OCI-LY3 (cell line): ENCODE data around the gene RPS6KC1.

Experiments
- H2AFZ ChIP-seq: fragments of 200-600, 300-600 bp; shearing (Covaris generic); 2 replicates; pipeline ENCODE4 v1.6.0; 2014; ENCODE audit warnings: antibody characterized with exemption, low read depth, low read length
- H3K27ac ChIP-seq: fragments of 200-600, 300-600 bp; sonication (generic); 2 replicates; pipeline ENCODE4 v1.5.1; 2014; ENCODE audit warnings: mild to moderate bottlenecking, low read length, moderate library complexity, mixed read lengths
- H3K27me3 ChIP-seq: fragments of 200-600, 300-600 bp; sonication (generic); 2 replicates; pipeline ENCODE4 v1.6.1; 2014; ENCODE audit warnings: low read depth, low read length, mixed read lengths
- H3K36me3 ChIP-seq: fragments of 200-600, 300-600 bp; sonication (generic); replicated peaks from 2 replicates; pipeline ENCODE3; 2014; ENCODE audit warnings: low read depth, low read length, mixed read lengths
- H3K4me1 ChIP-seq: fragments of 300-600, 200-600 bp; sonication (generic); 2 replicates; pipeline ENCODE4 v1.6.1; 2014; ENCODE audit warnings: low read length, mixed read lengths
- H3K4me2 ChIP-seq: fragments of 200-600, 300-600 bp; sonication (generic); 2 replicates; pipeline ENCODE4 v1.6.1; 2014; ENCODE audit warnings: low read length, mixed read lengths
- H3K4me3 ChIP-seq: fragments of 300-600, 200-600 bp; sonication (generic); 2 replicates; pipeline ENCODE4 v1.5.1; 2014; ENCODE audit warnings: antibody characterized with exemption, mild to moderate bottlenecking, low read length, moderate library complexity
- H3K79me2 ChIP-seq: fragments of 300-600, 200-600 bp; shearing (Covaris generic); 2 replicates; pipeline ENCODE4 v1.6.1; 2014; ENCODE audit warnings: mild to moderate bottlenecking, low read length, mixed read lengths
- H3K9ac ChIP-seq: fragments of 300-600, 200-600 bp; shearing (Covaris generic); 2 replicates; pipeline ENCODE4 v1.6.0; 2014; ENCODE audit warnings: mild to moderate bottlenecking, low read length, moderate library complexity
- H3K9me3 ChIP-seq: fragments of 200-600, 300-600 bp; shearing (Covaris generic); 2 replicates; pipeline ENCODE4 v1.6.1; 2014; ENCODE audit warnings: low read length, mixed read lengths; ENCODE audit not compliant: insufficient read depth
- H4K20me1 ChIP-seq: fragments of 200-600, 300-600 bp; sonication (generic); 2 replicates; pipeline ENCODE4 v1.6.1; 2016; ENCODE audit warnings: low read length, mixed read lengths; ENCODE audit not compliant: insufficient read depth
- EZH2phosphoT487 ChIP-seq: fragments of 200-600 bp; shearing (Covaris generic); IDR thresholded peaks from 2 replicates; pipeline ENCODE4 v1.6.1; 2018; ENCODE audit warnings: antibody characterized with exemption, mixed run types, low read depth
- TF ChIP-seq, protein P1 (sequence below): fragments of 200-600, 300-600 bp; sonication (generic); IDR thresholded peaks from 2 replicates; pipeline ENCODE4 v1.5.1; 2014; ENCODE audit warnings: antibody characterized with exemption, low read length, low read depth

RPS6KC1 gene

DNA sequence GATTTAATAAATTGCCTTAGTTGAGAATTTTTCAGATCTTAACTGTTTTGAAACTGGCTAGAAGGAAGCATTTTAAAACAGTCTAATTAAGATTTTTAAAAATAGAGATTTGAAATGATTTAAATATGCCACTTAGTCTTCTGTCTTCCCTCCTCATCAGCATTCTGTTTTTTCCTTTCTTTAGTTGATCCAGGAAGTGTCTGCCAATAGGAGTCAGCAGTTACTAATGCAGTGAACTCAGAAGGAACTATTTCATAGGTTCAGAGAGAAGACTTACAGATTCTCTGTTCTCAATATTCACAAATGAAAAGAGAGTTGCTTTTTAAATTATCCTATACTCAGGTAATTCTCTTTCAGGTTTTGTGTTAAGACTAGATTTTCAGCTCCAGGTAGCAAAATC lies 84.5 kb downstream of the RPS6KC1 start:
- Histone ChIP-seq H4K20me1 (no peaks in the 10 kb centered on the region), H3K27me3 (no peaks in the 10 kb centered on the region), H3K9me3 (no peaks in the 10 kb centered on the region), H3K27ac (no peak overlapping the region), H2AFZ (no peak overlapping the region), H3K4me1 (no peaks in the 10 kb centered on the region; the same call in 1 of the 2 replicates), H3K9ac (no peak overlapping the region), H3K36me3 (peaks cover 6% of the 10 kb centered on the region), H3K4me3 (no peak overlapping the region), H3K79me2 (peaks cover 18% of the 10 kb centered on the region), H3K4me2 (no peak overlapping the region)
- TF ChIP-seq, protein P1, sequence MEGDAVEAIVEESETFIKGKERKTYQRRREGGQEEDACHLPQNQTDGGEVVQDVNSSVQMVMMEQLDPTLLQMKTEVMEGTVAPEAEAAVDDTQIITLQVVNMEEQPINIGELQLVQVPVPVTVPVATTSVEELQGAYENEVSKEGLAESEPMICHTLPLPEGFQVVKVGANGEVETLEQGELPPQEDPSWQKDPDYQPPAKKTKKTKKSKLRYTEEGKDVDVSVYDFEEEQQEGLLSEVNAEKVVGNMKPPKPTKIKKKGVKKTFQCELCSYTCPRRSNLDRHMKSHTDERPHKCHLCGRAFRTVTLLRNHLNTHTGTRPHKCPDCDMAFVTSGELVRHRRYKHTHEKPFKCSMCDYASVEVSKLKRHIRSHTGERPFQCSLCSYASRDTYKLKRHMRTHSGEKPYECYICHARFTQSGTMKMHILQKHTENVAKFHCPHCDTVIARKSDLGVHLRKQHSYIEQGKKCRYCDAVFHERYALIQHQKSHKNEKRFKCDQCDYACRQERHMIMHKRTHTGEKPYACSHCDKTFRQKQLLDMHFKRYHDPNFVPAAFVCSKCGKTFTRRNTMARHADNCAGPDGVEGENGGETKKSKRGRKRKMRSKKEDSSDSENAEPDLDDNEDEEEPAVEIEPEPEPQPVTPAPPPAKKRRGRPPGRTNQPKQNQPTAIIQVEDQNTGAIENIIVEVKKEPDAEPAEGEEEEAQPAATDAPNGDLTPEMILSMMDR: no peak
- no peak for TF ChIP-seq EZH2phosphoT487

DNA sequence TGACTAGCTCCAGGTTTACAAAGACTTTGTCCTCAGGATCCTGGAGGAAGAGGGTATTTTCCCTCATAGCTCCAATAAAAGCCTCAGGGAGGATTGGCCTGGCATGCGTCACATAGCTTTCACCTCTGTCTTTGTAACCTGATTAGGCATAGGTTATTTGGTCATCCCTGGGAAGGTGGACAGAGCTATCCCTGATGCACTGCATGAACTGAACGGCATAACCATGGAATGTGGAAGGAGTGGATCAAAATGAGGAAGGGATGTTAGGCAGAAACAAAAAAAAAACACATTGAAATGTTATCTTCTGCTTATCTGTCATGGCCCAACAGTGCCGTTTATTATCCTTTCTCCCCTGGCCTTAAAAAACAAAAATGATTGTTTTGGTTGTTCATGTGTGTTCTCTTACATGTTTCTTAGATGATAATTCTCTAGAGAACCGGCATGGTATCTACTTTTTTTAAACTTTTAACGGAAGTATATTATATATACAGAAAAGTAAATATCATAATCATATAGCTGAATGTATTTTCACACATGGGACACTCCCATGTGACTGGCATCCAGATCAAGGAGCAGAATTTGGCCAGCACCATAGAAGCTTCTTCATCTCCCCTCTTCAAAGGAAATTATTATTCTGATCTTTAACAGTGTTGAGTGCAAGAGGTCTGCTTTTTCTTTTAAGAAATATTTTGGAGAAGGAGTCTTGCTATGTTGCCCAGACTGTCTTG lies 85.3 kb downstream of the RPS6KC1 start:
- Histone ChIP-seq H3K4me1 (no peaks in the 10 kb centered on the region; the same call in 1 of the 2 replicates), H3K27ac (no peak overlapping the region)
- TF ChIP-seq, protein P1: no peak
- TF ChIP-seq EZH2phosphoT487: no peak

DNA sequence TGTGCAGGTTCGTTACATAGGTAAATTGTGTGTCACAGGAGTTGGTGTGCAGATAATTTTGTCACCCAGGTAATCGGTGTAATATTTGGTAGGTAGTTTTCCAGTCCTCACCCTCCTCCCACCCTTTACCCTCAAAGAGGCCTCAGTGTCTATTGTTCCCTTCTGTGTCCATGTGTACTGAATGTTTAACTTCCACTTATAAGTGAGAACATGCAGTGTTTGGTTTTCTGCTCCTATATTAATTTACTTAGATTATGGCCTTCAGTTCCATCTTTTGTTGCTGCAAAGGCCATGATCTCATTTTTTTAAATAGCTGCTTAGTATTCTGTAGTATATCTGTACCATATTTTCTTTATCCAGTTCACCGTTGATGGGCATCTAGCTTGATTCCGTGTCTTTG lies 87.3 kb downstream of the RPS6KC1 start:
- no peaks in the 10 kb centered on the region for H4K20me1 ChIP-seq
- no peaks in the 10 kb centered on the region for H3K9me3 ChIP-seq
- H3K36me3 ChIP-seq: peaks cover 6% of the 10 kb centered on the region
- H3K4me2 ChIP-seq: no peak overlapping the region
- H3K4me1 ChIP-seq: no peaks in the 10 kb centered on the region; the same call in 1 of the 2 replicates
- no peak overlapping the region for H3K4me3 ChIP-seq
- TF ChIP-seq EZH2phosphoT487: no peak
- TF ChIP-seq, protein P1: no peak
- H3K79me2 ChIP-seq: peaks cover 33% of the 10 kb centered on the region
- H2AFZ ChIP-seq: no peak overlapping the region
- H3K9ac ChIP-seq: no peak overlapping the region
- no peaks in the 10 kb centered on the region for H3K27me3 ChIP-seq
- no peak overlapping the region for H3K27ac ChIP-seq

More for the DNA sequence above, 85.3 kb downstream of the RPS6KC1 start:
- H3K9ac ChIP-seq: no peak overlapping the region
- H3K9me3 ChIP-seq: no peaks in the 10 kb centered on the region
- H3K4me3 ChIP-seq: no peak overlapping the region
- peaks cover 21% of the 10 kb centered on the region for H3K79me2 ChIP-seq
- H3K27me3 ChIP-seq: no peaks in the 10 kb centered on the region
- peaks cover 6% of the 10 kb centered on the region for H3K36me3 ChIP-seq
- H4K20me1 ChIP-seq: no peaks in the 10 kb centered on the region
- H3K4me2 ChIP-seq: no peak overlapping the region
- H2AFZ ChIP-seq: no peak overlapping the region

DNA sequence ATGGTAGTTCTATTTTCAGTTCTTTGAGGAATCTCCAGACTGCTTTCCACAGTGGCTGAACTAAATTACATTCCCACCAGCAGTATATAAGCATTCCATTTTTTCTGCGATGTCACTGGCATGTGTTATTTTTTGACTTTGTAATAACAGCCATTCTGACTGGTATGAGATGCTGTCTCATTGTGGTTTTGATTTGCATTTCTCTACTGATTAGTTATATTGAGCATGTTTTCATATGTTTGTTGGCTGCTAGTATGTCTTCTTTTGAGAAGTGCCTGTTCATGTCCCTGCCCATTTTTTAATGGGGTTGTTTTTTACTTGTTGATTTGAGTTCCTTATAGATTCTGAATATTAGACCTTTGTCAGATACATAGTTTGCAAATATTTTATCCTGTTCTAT lies 87.9 kb downstream of the RPS6KC1 start:
- Histone ChIP-seq H3K4me2 (no peak overlapping the region), H3K79me2 (peaks cover 33% of the 10 kb centered on the region), H3K4me1 (no peaks in the 10 kb centered on the region; the same call in 1 of the 2 replicates), H2AFZ (no peak overlapping the region), H3K27me3 (no peaks in the 10 kb centered on the region), H4K20me1 (no peaks in the 10 kb centered on the region), H3K36me3 (peaks cover 7% of the 10 kb centered on the region), H3K9ac (no peak overlapping the region), H3K9me3 (no peaks in the 10 kb centered on the region), H3K4me3 (no peak overlapping the region), H3K27ac (no peak overlapping the region)
- TF ChIP-seq, protein P1: no peak
- no peak for TF ChIP-seq EZH2phosphoT487
